ENCODE results near the gene KSR2.

DNA sequence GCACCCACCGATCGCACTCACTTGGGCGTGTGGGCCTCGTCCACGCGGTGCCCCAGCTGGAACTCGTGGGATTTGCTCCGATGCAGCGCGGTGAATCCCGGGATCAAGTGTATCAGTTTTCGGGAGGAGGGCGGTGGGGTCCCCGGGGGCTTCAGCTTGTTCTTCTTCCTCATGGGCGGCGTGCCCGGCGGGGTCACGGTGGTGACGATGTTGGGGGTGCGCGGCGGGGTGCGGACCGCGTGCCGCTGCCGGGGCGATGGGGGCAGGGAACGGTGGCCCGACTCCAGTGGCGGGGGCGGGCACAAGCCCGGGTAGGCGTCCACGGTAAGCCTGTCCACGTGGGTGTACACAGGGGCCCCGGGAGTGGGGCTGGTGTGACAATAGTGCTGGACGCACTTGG lies 207.8 kb downstream of the KSR2 start:
- TF ChIP-seq, protein P1, sequence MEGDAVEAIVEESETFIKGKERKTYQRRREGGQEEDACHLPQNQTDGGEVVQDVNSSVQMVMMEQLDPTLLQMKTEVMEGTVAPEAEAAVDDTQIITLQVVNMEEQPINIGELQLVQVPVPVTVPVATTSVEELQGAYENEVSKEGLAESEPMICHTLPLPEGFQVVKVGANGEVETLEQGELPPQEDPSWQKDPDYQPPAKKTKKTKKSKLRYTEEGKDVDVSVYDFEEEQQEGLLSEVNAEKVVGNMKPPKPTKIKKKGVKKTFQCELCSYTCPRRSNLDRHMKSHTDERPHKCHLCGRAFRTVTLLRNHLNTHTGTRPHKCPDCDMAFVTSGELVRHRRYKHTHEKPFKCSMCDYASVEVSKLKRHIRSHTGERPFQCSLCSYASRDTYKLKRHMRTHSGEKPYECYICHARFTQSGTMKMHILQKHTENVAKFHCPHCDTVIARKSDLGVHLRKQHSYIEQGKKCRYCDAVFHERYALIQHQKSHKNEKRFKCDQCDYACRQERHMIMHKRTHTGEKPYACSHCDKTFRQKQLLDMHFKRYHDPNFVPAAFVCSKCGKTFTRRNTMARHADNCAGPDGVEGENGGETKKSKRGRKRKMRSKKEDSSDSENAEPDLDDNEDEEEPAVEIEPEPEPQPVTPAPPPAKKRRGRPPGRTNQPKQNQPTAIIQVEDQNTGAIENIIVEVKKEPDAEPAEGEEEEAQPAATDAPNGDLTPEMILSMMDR (IDR thresholded peaks at IDR 0.05; ENCODE audit: low read depth, low read length, poor library complexity, severe bottlenecking) = no peak
- no peak for TF ChIP-seq EZH2phosphoT487 (IDR thresholded peaks at IDR 0.05; ENCODE audit: borderline replicate concordance, low read length)
